Endometrial microvascular endothelial cells (primary cell): ENCODE measurements around the gene ANKRD44. TPM values are rescaled to one million over a fixed set of nuclear protein-coding genes. Genes with fewer than 3 reads are reported as not detected.

Experiments
- in situ Hi-C: cut with HindIII; loops from 2 replicates; pipeline ENCODE4 v1.10.0; 2017; ENCODE audit warnings: low sequenced_read_pairs, low pct_unique_long_range_greater_than_20kb; ENCODE audit errors: inconsistent ontology term
- total RNA-seq: library from RNA; depleted of rRNA; stranded (reverse); fragments of >200 nt; gene quantifications from one replicate; pipeline ENCODE4 v1.2.3, GENCODE V29; 2015; ENCODE audit errors: inconsistent ontology term

The ANKRD44 gene
- total RNA-seq, 1 donor from 2014 or later = 1.8 TPM

GRCh38 chr2:196995757-196996314, 314.7 kb downstream of the ANKRD44 start:
- in situ Hi-C loops = no loop called here

GRCh38 chr2:196994764-196995163, 315.8 kb downstream of the ANKRD44 start:
- in situ Hi-C loops = no loop called here

- in situ Hi-C loops = no loop called here
Measured at GRCh38 chr2:196993617-196994016, 317.0 kb downstream of the ANKRD44 start.

- in situ Hi-C loops = no loop called here
Measured at GRCh38 chr2:196992466-196992865, 318.1 kb downstream of the ANKRD44 start.

- in situ Hi-C loops = no loop called here
Measured at GRCh38 chr2:196990788-196991461, 319.7 kb downstream of the ANKRD44 start.

GRCh38 chr2:196990092-196990491, 320.5 kb downstream of the ANKRD44 start:
- in situ Hi-C loops = no loop called here

DNA sequence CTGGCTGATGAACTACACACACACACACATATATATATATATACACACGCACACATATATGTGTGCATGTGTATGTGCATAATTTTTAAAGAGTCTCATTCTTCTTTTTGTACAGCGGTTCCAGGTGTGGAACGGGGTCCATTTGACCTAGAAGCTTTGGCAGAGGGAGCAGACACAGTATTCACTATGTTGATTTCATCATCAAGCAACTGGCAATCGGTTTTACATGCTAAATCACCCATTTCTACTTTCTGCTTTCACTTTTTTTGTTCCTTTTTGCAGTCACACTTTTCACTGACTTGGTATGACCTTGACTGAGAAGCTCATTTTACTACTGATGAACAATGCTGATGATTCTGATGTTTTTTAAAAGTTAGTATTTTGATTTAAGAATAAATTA, 321.1 kb downstream of the ANKRD44 start:
- in situ Hi-C loops = no loop called here

GRCh38 chr2:196988639-196989038, 321.9 kb downstream of the ANKRD44 start:
- in situ Hi-C loops = no loop called here

DNA sequence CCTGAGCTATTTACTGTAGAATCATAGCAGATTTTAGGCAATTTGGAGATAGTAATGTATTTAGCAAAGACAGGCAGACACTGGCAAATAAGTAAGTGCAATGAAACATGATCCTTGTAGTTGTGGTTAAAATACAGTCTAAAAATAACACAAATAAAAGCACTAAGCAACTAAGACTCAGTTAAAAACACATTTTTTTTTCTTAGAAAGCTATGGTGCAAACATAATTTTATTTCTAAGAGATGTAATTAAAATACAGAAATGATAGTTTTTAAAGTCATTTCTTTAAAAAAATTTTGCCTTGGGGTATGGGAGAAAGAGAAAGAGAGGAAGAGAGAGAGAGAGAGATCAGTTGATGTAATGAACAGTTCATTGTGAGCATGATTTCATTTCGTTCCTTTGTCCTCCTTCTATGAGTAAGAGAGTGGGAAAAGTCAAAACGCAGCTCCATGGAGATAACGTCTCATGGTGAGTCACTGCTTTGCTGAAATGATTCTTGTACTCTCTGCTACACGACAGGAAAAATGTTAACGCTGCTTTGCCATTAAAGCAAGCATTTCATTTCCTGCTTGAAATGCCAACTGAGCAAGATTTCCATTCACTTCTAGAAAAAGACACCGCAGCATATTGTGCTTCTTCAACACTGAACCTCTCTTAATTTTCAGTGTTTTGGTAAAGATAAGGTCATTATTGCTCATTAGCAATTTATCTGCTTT, 322.8 kb downstream of the ANKRD44 start:
- in situ Hi-C loops = no loop called here

- in situ Hi-C loops = no loop called here
Measured at GRCh38 chr2:196987298-196987648, 323.3 kb downstream of the ANKRD44 start.

DNA sequence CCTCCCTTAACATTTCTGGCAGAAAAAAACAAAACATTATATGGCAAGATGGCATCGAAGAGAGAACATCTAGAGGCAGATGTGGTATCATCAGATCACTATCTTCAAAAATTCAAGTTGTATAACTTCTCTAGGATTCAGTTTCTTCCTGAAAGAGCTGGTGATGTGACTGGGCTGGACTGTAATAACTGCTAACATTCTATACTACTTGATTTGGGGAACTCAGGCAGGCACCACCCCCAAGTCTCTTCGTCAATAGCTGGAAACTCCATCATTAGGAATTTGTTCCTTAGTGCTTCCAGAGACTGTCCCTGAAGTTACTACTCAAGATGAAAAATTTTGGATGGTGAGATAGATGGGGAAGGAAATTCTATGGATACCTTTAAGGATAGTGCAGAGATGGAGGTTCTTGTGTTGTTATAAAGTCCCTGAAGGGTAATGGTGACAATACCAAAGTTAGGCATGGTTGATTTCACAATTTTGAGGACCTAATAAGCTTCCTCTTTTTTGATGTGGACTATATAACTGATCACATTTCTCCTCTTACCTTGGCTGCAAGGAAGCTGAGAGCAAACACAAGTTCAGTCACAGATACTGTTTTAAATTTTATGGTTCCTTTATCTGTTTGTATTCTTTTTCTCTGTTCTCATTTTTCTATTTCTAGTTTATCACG, 324.9 kb downstream of the ANKRD44 start:
- in situ Hi-C loops = no loop called here

DNA sequence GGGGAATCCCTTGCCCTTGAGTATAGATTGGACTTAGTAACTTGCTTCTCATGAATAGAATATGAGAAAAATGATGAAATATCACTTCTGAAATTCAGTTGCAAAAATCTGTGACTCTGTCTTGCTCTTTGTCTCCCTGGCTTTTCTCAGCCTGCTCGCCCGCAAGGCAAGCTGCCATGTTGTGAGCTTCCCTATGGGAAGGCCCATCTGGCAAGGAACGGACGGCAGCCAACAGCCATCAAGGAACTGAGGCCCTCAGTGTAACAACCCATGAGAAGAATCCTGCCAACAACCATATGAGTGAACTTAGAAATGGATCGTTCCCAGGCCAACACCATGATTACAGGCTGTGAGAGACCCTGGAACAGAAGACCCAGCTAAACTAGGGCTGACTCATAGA, 325.7 kb downstream of the ANKRD44 start:
- in situ Hi-C loops = no loop called here

DNA sequence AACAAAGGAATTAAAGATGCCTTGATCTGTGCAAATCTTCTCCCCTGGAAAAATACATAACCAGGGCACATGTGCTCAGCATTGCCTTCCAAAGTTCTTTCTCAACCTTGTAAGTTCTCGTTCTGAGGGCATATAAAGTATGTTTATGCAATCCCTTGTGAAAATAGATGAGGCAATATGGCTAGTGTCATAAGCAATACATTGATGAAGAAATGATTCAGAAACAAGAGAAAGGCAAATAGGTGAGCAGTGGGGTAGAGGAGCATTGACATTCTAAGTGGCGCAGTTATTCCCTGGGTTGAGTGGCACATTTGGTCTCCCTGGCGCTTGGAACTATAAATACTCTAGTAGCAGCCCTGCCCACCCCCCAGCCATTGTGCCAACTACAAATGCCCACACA, 326.6 kb downstream of the ANKRD44 start:
- in situ Hi-C loops = no loop called here

GRCh38 chr2:196980473-196980872, 330.1 kb downstream of the ANKRD44 start:
- in situ Hi-C loops = no loop called here

- in situ Hi-C loops = no loop called here
Measured at GRCh38 chr2:196980001-196980400, 330.6 kb downstream of the ANKRD44 start.

DNA sequence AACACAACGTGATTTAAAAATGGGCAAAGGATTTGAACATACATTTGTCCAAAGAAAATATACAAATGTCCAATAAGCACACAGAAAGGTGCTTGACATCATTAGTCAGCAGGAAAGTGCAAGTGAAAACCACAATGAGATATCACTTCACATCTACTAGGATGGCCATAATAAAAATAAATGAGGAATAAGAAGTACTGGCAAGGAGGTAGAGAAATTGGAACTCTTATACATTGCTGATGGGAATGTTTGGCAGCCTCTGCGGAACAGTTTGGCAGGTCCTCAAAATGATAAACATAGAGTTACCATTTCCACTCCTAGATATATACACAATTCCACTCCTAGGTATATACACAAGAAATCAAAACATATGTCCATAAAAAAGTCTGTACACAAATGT, 333.1 kb downstream of the ANKRD44 start:
- in situ Hi-C loops = no loop called here

DNA sequence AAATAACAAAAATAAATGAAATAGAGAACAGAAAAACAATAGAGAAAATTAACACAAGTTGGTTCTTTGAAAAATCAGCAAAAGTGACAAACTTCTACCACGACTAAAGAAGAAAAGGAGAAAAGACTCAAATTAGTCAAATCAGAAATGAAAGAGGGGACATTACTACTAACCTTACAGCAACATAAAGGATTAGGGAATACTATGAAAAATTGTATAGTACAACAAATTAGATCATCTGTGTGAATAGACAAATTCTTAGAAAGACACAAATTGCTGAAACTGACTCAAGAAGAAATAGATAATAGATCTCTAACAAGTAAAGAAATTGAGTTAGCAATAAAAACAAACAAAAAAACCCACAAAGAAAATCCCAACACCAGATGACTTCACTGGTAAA, 335.6 kb downstream of the ANKRD44 start:
- in situ Hi-C loops = no loop called here

DNA sequence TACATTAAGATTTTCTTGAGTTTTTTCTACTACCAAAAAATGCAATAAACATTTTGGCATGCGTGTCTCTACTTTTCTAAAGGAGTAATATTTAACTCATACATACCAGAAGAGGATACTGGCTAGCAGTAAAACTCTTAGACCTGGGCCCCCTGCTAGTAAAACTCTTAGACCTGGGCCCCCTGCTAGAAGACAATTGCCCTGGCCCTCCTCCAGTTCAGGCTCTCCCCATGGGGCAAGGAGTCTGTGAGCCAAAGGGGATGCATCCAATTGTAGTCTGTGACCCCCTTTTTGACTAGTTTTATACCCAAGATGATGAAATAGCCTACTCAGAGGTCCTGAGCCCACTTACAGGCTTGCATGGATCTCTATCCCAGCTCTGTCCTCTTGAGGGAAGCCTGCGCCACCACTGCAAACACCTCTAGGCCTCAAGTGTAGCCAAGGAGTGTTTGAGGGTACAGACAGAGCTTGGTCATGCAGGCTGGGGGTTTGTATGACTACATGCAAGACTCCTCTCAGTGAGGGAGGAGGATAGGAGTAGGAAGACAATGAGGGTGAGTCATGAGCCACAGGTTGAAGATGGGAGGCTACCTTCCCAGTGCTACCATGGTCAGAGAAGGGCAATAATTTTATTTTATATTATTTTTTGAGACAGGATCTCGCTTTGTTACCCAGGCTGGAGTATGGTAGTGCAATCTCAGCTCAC, 338.9 kb downstream of the ANKRD44 start:
- in situ Hi-C loops = no loop called here

GRCh38 chr2:196970099-196970498, 340.5 kb downstream of the ANKRD44 start:
- in situ Hi-C loops = no loop called here
